GM21423 (cell line): ENCODE measurements around the gene CASP8.

Experiments used
- ATAC-seq: cut with Tn5 transposase; IDR thresholded peaks from one replicate; pipeline ENCODE4 v1.9.1; 2021; ENCODE audit warnings: mild to moderate bottlenecking, moderate library complexity; ENCODE audit not compliant: unreplicated experiment

The CASP8 gene

DNA sequence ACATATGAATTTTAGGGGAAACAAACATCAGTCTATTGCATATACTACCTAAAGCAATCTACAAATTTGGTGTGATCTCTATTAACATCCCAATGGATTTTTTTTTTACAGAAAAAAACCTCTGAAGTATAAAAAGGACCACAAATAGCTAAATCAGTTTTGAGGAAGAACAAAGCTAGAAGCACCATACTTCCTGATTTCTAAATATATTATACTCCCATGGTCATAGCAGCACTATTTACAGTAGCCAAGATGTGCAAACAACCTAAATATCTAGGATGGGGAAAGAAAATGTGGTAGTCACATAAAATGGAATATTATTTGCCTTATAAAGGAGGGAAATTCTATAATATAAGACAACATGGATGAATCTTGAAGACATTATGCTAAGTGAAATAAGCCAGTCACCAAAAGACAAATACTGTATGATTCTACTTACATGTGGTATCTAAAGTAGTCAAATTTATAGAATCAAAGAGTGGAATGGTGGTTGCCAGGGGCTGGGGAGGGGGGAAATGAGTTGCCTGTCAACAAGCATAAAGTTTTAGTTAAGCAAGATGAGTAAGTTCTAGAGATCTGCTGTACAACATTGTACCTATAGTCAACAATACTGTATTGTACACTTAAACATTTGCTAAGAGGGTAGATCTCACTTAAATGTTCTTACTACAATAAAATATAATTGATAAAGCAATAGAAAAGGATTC, 17.6 kb upstream of the CASP8 start:
- no peak for ATAC-seq

DNA sequence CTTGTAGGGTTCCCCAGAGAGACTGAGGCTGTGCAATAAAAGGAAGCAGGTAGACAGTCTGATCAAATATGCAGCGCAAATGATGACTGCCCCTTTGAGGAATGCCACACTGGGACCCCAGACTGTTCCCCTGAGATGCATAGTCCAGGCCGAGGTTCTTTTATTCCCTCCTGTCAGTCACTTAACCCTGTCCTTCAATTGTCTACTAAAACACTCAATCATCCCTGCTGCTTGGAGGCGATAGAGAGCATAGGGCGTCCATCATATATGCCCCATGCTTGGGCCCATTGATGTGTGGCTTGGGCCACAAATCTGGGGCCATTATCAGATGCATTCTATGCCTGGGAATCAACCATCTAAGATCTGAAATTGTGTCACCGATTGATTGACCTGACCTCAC, 15.5 kb upstream of the CASP8 start:
- no peak for ATAC-seq

DNA sequence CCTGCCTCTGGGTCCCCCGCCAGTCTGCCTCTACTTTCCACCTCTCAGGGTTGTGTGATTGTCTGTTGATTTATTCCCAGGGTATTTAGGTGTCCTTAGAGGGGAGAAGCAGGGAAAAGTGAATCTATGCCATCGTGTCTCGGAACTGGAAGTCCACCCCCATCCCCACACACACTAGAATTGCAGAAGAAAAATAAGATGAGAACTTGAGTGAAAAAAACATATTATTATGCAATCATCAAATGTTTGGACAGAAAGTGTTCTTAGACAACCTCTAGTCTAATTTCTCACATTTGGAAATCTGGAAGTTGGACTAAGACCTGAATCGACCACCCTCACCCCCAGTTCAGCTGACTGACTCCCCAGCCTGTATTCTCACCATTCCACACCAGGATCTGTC, 14.1 kb upstream of the CASP8 start:
- ATAC-seq: no peak

DNA sequence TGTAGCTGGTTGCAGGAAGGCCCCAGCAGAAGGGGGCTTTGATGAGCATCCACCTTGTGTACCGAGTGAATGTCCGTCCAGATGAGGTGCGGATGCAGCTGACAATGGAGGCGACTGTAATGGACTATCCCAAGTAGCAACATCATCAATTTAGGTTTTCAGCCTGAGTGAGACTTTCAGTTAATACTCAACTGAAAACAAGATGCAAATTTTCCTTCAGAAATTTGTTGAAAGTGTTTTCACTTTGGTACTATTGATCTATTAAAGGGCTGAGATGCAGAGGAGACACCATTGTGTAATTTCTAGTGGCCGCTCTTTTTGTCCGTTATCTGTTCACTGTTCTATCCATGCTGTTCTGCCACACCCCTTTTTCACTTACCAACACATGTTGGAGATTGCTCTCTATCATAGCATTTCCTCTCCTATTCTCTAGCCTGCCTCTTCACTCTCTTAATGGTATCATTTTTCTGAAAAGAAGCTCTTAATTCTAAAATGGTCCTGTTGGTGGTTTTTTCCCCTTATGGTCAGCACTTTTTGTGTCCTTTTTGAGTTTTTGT, 12.0 kb upstream of the CASP8 start:
- ATAC-seq: no peak

DNA sequence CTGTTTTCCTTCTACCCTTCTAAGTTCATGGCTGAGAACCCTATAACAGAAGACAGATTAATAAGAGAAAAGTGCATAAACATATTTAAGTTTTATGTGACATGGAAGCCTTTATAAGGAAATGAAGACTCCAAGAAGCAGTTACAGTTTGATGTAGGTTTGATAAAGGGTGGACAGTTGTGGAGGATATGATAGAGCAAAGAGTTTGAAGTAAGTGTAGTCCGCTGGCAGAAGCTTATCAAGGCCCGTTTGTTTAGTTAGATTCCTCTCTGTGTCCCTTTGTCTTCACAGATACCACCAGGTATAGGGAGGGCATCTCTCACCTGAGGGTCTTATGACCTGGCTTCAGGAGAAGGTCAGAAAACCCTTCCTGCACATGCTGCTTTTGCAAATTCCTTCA, 10.4 kb upstream of the CASP8 start:
- ATAC-seq: no peak

DNA sequence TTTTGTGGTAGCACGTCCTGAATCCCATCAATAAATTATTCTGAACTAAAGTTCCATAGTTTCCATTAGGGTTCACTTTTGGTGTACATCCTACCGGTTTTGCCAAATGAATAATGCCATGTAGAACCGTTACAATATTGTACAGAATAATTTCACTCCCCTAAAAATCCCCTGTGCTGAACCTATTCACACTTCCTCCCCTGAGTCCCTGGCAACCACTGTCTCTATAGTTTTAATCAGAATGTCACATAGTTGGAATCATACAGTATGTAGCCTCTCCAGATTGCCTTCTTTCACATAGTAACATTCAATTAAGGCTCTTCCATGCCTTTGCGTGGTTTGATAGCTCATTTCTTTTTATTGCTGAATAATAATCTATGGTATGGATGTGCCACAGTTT, 9.6 kb upstream of the CASP8 start:
- no peak for ATAC-seq

DNA sequence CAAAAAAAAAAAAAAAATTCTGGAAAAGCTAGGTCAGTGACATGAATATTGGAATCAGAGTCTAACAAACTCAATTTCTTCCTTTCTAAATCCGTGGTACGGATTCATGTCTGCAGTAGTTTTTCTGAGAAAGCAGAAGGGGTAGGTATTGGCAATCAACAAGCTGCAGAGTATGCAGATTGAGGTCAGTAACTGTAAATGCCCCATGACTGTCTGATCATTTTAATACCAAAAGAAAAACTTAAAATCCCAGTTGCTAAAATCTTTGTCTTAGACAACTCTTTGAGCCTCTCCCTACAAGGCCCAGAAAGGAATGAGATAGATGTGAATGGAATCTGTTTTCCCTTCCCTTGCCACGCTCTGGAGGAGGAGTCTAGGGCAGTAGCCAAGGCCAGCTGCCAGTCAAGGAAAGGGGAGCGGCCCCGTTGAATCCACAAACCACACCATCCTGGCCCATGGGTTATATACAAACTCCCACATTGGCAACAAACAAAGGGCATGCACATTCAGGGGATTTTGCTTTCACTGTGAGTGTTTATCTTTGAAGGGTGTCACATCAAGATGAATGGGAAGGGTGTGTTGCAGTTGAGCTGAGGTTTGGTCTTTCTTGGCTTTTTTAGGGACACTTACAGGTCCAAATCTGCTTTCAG, 6.1 kb upstream of the CASP8 start:
- no peak for ATAC-seq

DNA sequence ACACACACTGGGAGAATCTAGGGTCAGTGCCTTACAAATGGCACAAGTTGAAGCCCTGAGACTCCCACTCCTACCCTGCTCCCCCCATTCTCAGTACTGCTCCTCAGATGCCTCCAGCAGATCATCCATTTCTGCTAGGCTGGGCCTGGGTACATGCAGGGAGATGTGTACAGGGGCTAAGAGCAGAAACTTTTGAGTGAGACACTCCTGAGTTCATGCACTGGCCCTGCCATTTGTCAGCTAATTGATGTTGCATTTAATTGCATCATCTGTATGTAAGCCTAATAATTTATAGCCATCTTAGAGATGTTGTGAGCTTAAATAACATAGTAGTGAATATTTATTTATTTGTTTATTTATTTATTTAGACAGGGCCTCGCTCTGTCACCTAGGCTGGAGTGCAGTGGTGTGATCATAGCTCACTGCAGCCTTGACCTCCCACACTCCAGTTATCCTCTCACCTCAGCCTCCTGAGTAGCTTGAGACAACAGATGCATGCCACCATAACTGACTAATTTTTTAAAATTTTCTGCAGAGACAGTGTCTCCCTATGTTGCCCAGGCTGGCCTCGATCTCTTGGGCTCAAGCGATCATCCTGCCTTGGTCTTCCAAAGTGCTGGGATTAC, 4.8 kb upstream of the CASP8 start:
- no peak for ATAC-seq

DNA sequence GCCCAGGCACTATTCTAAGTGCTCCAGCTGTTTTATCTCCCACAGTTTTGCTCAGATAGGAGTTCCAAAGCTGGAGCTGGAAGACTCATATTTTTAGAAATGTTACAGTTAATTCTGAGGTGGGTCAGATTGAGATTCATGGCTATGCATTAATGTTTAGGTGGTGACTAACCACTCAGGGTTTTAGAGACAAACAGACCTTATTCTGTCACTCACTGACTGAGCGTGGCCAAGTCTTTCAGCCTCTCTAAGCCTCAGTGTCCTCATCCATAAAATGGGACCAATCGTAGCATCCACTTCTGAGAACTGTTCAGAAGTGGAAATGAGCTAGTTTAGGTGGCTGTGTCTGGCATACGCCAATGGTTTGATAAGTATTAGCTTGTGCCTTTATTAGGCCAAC, 4.3 kb upstream of the CASP8 start:
- ATAC-seq: no peak

DNA sequence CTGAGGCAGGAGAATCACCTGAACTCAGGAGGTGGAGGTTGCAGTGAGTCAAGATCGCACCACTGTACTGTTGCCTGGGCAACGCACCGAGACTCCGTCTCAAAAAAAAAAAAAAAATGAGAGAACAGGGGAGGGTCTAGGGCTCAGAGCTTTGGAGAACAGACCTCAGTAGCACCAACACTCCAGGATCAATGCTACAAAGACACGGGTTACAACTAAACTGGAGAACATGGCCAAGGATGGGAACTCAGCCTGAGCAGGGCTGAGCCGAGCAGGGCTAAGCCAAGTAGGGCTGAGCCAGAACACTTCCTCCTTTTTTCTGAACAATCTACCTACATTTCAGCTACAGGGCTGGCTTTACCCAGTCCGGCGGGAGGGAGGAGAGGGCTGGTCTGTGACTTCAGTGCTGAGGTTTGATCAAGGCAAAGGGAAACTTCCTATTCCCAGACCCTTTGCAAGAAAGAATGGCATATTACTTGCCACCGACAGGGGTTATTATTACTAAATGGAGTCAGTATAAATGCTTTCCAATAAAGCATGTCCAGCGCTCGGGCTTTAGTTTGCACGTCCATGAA, 2.9 kb upstream of the CASP8 start:
- ATAC-seq: peak; percentile 41

DNA sequence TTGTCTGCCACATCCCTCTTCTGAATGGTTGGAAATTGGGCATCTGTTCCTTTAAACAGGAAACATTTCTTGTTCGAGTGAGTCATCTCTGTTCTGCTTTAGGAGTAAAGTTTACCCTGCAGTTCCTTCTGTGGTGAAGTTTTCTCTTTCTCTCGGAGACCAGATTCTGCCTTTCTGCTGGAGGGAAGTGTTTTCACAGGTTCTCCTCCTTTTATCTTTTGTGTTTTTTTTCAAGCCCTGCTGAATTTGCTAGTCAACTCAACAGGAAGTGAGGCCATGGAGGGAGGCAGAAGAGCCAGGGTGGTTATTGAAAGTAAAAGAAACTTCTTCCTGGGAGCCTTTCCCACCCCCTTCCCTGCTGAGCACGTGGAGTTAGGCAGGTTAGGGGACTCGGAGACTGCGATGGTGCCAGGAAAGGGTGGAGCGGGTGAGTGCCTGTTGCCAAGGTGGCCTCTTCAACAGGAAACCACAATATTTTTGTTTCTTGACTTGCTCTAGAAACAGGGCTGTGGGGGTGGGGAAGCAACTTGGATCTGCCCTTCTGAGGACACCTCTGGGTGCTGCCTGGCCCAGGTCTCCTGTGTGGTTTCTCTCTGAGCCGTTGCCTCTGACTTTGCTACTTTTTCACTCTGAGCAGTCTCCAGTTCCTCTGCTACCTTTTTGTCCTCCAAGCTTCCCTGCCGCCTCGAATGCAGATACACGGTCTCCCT, 2.2 kb upstream of the CASP8 start:
- peak; percentile 63 for ATAC-seq

DNA sequence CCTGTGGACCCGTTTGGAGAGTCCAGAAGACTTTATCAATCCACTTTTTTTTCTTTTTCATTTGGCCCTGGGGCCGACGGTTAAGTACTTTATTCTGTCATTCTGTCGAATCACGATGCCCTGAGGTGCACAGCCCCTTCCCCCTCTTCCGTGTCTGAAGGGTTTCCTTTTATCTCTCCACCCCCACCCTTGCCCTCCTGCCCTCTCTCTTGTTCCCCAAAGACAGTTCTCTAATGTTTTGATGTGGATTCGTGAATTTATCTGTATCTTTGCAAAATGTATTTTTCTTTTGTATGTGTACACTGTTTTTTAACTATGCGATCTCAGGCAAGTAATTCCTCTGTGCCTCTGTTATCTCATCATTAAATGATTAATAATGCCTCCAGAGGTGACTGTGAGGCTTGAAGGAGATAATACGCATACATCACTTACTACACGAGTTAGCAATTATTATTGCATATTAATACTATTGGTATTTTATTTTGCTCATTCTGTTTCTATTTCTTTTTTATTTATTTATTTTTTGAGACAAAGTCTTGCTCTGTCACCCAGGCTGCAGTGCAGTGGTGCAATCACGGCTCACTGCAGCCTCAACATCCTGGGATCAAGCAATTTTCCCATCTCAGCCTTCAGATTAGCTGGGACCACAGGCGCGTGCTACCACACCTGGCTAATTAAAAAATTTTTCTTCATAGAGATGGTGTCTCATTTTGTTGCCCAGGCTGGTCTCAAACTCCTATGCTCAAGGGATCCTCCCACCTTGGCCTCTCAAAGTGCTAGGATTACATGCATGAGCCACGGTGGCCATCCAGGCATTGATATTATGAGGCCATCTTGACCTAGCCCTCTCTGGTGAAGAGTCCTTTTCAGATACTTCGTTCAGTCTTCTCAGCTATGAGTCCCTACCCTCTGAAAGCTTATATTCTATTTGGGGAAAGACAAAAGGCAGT, 1.4 kb upstream of the CASP8 start:
- ATAC-seq: no peak

DNA sequence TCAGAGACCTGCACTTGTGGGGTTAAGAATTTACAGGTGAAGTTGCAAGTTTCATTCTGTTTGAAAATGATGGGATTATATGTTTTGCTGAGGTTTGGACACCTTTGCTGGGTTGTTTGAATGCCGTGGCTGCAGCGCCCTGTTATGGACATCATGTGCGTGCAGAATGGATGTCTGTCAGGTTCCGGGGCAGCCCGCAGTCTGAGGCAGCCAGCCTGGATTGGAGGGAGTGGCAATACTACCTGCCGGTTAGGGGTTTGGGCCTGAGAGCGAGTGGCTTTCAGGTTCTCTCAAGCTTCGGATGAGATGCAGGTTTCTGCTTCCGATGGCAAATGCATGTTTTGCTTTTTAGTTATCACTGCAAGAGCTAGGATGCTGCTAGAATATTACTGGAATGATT, 1.1 kb downstream of the CASP8 start:
- no peak for ATAC-seq

DNA sequence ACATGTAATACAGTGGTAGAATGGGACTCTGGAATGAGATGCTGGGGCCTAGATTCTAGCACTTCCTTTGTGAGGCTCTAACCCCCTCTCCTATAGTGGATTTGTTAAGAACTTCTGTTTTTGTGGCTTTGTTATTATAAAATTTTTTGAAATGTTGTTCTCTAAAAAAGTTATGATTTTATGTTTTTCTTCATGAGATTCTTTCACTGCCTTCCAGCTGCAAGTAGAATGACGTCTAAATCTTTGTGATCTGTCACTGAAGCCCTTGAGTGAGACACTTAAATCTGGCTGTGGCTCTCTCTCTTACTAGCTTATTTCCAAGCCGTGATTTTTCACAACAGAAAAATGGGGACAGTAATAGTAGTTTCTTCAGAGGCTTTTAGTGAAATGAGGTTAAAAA, 1.6 kb downstream of the CASP8 start:
- no peak for ATAC-seq

DNA sequence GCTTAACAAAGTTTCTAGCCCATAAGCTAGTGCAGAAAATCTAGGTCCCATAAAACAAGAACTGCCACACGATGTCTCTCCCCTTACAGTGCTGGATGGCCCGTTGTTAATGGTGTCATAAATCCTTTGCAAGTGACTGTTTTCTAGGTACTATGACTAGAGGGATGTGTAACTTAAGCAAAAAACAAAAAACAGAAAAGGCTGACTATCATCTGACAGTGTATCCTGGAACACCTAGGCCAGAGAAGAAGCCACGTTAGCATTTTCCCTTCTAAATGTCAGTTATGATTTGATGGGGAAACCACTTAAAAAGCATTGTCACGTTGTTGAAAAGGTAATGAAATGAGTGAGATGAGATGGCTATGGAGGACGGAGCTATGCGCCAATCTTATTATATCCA, 2.4 kb downstream of the CASP8 start:
- ATAC-seq: no peak

DNA sequence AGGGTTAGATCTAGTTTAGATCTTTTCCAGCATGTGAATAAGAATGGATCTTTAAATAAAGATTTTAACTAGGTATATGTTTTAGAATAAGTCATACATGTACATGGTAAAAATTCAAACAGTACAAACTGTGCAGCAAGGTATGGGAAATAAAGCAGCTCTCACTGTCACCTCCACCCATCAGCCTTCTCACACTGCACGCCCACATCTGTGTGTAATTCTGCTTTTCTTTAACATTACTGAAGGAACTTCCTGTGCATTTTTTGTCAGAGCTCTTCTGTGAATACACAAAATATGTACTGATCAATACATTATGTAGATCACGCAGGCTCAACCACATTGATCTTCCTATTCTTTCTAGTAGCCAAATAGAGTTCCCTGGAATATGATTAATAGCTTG, 3.4 kb downstream of the CASP8 start:
- ATAC-seq: no peak

DNA sequence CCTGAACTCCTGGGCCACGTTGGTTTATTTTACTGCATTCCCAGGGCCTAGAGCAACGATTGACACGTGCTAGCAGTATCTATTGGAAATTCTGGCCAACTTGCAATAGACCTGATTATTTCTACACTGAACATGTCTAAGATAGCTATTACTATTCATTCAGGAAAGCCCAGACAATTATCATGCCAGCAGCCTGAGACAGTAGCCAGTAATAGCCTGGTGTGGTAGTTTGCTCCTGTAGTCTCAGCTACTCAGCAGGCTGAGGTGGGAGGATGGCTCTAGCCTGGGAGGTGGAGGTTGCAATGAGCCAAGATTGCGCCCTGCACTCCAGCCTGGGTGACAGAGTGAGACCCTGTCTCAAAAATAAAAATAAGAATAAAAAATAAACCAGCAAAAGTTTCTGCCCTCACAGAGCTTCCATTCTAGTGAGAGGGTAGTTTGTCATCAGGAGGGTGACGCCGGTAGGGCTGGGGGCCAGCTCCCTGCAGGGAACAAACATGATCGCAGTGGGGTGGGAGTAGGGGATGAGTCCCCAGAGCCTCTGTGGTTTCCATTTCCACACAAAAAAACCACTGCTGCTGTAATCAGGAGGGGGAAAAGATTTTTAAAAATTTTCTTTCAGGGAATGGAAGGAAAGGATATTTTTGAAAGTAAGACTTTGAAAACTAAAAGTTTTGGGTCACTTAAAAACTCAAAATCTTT, 4.3 kb downstream of the CASP8 start:
- no peak for ATAC-seq

DNA sequence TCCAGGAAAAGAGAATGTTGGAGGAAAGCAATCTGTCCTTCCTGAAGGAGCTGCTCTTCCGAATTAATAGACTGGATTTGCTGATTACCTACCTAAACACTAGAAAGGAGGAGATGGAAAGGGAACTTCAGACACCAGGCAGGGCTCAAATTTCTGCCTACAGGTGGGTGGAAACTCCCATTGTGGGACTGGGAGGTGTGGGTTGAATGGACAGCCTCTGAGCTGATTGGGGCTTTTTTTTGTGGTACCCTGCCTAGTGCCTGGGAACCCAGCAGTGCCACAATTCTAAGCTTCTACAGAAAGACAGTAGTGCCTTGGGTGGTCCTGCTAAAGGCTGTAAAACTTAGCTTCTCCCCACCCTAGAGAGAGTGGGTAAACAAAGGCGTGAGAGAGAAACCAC, 6.3 kb downstream of the CASP8 start:
- ATAC-seq: no peak

DNA sequence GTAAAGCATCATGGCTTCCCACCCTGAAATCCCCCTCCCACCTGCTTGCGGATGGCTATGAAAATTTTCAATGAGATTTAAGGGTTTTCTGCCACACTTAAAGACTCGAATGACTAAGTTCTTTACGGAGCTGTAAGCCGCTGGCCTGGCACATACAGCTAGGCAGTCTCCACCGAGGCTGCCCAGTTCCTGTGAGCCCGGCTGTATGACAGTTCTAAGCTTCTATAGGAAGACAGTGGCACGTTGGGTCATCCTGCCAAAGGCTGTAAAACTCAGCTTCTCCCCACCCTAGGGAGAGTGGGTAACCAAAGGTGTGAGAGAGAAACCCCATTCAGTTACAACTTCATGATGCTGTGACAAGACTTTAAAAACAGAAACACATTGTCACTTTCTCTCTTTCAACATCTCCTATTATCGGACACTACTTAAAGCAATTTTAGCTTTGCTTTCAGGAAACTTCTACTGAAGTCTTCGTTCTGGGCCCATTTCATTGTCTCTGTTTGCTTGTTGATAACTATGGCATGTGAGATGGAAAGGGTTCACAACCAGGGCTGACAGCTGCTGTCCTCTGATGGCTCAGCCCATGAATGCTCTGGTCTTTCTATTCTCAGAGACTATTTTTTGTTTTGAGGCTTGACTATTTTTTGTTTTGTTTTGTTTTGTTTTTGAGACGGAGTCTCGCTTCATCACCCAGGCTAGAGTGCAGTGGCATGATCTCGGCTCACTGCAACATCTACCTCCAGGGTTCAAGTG, 7.1 kb downstream of the CASP8 start:
- ATAC-seq: no peak
